DMS79 (cell line): Measurements from ENCODE around the gene SUPT3H.
"Not testable (repeated sequence)": the region's sequence is repeated elsewhere in the genome, so short reads cannot be mapped to it uniquely, and the experiment has no call there.

Source experiments
- DNase-seq: peaks from one replicate; lab custom pipeline; 2025; lab: John Stamatoyannopoulos, UW

SUPT3H gene

DNA sequence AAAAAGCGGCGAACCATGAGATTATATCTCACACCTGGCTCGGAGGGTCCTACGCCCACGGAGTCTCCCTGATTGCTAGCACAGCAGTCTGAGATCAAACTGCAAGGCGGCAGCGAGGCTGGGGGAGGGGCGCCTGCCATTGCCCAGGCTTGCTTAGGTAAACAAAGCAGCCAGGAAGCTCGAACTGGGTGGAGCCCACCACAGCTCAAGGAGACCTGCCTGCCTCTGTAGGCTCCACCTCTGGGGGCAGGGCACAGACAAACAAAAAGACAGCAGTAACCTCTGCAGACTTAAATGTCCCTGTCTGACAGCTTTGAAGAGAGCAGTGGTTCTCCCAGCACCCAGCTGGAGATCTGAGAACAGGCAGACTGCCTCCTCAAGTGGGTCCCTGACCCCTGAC is 201.4 kb downstream of the SUPT3H start:
- DNase-seq, result not testable (repeated sequence)

DNA sequence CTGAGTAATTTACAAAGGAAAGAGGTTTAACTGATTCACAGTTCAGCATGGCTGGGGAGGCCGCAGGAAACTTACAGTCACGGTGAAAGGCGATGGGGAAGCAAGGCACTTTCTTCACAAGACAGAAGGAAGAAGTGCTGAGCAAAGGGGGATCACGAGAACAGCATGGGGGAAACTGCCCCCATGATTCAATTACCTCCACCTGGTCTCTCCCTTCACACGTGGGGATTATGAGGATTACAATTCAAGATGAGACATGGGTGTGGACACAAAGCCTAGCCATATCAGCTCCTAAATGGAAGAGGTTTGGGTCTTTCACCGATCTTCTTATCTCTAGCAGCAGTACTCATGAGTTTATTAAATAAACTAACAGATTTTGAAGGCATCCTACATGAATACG is 202.5 kb downstream of the SUPT3H start:
- no peak for DNase-seq

DNA sequence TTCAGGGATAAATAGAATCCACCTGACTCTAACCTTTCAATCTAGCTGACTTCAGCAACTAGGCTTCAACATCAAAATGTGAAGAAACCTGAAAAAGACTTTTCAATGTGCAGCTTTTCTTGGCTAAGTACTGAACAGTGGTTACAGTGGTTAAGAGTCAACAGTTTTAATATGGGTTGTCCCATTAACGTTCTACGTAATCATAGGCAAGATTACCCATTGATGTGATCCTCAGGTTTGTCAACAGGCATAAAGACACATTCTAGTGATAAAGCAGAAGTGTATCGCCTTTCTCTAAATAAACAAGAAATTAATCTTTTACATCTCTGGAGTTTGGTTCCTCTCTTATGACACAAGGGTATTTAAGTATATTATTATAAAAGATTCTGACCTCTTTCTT is 203.7 kb downstream of the SUPT3H start:
- peak; percentile 15 for DNase-seq

DNA sequence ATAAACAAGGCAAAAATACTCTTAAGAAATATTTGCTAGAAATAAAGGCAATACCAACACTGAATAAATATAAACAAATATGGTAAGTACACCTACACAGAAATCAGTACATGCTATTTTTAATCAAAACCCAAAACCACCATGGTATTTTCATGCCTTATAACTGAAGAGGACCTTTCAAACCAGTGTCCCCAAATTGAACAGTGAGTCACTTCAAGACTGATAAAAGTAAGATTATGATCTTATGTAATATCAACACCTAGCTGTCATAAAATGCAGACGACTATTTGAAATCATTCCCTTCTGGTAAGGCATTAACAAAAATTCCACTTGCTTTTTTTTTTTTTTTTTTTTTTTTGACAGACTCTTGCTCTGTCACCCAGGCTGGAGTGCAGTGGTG is 206.4 kb downstream of the SUPT3H start:
- no peak for DNase-seq

GRCh38 chr6:45170309-45170708 is 207.4 kb downstream of the SUPT3H start:
- DNase-seq, result no peak

DNA sequence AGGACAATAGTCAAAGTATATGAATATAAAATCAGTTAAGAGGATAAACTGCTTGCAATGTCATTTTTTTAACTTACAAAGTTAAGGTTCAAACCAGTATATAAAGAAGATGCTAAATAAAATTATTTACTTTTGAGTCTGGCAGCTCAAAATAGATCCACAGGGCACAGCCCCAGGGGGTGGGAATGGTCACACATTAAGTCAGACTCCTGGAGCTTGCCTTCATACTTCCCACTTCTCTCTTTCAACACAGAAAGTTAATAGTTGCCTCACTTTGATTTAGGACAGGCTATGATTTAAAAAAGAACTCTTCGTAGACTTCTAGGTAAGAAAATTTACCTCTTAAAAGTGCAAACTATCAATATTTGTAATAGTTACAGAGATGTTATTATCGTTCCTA is 207.9 kb downstream of the SUPT3H start:
- no peak for DNase-seq

DNA sequence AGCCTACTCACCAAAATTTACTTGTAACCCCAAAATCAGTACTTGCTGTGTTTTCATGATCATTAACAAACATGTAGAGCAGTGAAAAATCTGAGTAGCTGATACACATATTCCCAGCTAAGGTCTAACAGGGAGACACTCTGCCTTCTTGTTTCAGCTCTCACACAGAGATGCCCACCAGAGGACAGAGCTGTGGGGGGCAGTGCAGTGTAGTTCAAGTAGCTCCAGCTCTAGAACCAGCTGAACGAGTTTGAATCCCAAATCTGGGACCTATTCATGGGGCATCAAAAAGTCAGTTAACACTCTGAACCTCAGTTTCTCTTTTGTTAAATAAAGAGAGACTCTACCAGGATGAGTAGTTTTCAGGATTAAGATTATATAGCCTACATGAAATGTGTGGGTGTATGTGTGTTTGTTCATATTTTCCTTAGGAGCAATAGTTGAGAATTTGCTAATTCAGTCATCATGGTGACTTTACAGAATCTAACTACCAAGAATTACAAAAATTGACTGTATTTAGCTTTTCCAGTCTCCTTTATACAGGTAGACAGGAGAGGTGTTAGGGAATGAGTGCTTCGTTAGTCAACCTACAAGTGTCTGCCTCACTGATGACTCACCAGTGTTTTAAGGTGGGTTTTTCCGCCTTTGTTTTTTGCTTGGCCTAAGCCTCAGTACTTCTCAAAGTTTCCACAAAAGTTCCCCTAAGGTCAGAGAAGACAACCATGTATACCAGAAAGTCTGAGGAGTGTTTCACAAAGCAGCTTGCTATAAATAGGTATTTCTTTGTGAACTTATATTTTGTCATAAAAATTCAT is 213.6 kb downstream of the SUPT3H start:
- no peak for DNase-seq

- no peak for DNase-seq
Measured at GRCh38 chr6:45160305-45160704, 217.4 kb downstream of the SUPT3H start.

GRCh38 chr6:45156075-45156474 is 221.7 kb downstream of the SUPT3H start:
- DNase-seq, result no peak

- no peak for DNase-seq
Measured at GRCh38 chr6:45155341-45155894, 222.3 kb downstream of the SUPT3H start.

DNA sequence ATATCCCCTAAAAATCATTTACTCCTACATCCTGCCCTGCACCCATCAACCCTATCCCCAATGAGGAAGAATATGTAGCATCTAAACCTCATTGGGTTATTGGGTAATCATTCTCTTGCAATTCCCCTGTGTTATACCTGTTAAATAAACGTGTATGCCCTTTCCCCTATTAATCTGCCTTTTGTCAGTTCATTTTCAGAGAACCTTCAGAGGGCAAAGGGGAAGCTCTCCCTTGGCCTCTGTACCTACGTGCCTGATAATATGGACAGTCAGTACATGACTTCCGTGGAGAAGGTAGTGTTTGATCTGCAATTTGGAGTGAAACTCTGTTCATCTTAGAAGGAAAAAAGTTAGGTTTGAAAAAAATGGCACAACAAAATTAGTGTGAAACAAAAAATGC is 223.1 kb downstream of the SUPT3H start:
- DNase-seq, result no peak

GRCh38 chr6:45148711-45149341 is 228.9 kb downstream of the SUPT3H start:
- no peak for DNase-seq

GRCh38 chr6:45148278-45148677 is 229.5 kb downstream of the SUPT3H start:
- no peak for DNase-seq

DNA sequence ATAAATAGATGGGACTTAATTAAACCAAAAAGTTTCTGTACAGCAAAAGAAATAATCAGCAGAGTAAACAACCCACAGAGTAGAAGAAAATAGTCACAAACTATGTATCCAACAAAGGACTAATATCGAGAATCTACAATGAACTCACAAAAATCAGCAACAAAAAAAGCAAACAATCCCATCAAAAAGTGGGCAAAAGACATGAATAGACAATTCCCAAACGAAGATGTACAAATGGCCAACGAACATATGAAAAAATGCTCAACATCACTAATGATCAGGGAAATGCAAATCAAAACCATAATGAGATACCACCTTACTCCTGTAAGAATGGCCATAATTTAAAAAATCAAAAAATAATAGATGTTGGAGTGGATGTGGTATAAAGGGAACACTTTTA is 232.1 kb downstream of the SUPT3H start:
- not testable (repeated sequence) for DNase-seq

GRCh38 chr6:45138765-45139164 is 239.0 kb downstream of the SUPT3H start:
- DNase-seq, result no peak

DNA sequence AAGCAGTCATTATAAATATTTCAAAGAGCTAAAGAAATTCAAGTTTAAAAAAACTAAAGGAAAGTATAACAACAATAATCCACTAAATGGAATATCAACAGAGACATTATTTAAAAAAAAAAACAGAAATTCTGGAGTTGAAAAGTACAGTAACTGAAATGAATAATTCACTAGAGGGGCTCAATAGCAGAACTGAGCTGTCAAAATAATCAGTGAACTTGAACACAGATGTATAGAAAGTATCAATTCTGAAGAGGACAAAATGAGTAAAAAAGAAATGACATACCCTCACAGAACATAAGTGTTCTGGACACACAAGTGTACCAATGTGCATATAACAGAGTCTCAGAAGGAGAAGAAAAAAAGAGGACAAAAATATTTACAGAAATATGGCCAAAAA is 241.2 kb downstream of the SUPT3H start:
- DNase-seq, result no peak

DNA sequence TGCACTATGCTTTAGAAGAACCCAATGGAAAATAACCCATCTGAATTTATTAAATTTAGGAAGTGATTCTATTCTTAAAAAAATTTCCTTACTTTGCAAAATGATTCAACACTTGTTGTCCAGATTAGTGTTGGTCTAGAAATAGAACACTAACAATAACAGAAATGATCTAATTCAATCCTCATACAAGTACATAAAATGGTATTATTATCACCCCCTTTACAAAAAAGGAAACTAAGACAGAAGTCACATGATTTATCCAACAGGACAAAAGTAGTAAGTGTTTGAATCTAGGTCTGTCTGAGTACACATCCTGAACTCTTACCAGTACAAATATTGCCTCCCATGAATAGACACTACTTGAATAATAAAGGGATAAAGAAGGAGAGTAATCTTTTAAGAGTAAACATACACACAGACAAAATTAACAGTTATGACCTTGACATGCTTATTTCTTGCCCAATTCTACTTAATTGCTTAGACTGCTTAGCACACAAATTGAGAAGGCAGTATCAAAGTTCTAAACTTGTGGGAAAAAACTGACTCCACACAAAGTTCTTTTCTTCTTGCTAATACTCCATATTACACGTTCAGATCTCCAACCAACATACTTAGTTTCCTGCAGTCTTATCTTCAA is 245.0 kb downstream of the SUPT3H start:
- no peak for DNase-seq

DNA sequence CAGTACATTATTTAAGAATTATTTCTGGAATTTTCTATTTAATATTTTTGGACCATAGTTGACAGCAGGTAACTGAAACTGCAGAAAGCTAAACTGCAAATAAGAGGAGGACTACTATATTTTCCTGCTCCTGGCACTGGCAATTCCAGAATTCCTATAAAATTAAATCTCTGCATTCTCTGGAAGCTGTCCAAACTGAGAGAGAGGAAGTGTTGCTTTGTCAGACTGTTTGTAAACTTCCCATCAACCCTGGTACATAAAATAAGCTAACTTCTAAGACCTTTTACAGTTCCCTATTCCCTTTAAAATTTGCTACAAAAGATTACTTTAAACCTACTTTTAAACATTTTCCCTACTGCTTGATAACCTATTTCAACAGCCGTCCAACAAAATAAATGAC is 245.7 kb downstream of the SUPT3H start:
- DNase-seq, result no peak

GRCh38 chr6:45129051-45129450 is 248.7 kb downstream of the SUPT3H start:
- DNase-seq, result no peak

DNA sequence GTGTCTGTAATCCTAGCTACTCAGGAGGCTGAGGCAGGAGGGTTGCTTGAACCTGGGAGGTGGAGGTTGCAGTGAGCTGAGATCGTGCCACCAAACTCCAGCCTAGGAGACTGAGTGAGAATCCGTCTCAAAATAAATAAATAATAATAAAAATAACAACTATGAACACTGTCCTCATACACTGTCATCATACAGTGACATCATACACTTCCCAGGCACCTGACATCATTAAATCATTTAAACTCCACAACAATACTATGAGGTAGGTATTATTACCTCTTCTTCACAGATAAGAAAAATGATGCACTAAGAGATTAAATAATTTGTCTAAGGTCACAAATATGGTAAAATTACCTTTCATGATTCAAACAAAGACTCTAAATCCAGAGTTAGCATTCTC is 250.5 kb downstream of the SUPT3H start:
- DNase-seq, result no peak

DNA sequence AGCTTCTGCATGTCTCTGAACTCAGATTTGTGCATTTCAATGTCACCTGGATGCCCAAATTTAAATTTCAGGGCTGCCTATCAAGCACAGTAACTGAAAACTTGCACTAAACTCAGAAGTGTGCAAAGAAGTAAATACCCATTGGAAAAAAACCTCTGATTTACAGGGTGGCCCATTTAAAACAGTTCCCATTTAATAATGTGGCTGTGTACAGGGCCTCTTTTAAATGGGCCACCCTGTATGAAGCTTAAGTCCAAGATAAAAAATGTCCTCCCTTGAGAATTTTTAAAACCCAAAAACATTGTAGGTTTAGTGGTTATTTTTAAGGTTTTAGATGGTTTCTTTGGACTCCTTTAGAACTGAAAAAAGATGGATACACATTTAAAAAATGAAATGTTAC is 251.7 kb downstream of the SUPT3H start:
- DNase-seq, result no peak

DNA sequence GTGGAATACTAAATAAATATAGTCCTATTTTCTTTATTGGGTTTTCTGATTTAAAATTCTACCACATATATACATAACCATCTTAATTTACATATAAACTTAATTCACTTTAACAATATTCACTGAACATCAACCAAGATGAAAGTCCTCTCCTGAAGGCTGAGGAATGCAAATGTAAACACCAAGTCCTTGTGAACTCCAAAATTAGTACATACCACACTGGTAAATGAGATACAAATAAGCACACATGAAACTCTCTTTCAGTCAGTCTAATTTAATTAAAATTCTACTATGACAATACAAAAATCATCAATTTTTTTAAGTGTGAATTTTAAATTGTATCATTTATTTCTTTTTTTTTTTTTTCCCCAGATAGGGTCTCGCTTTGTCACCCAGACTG is 254.7 kb downstream of the SUPT3H start:
- no peak for DNase-seq

DNA sequence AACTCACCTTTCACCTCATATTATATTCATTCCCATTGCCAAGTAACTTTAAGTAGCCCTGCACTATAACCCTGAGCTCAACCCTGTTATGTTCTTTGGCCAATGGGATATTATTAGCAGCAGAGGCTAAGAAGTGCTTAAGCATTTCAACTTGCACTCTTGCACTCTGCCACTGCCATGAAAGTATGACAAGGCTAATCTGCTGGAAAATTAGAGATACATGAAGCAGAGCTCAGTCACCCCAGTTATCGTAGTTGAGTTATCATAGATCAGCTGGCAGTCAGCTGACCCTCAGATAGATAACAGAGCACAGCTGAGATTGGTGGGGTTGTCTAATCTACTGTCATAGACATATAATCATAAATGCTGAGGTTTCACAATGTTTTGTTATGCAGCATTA is 259.0 kb downstream of the SUPT3H start:
- no peak for DNase-seq
